Esophagus muscularis mucosa (tissue), 3 donors: ENCODE measurements around the gene PCGF2.

ENCODE experiments used
- CTCF ChIP-seq, 3 experiments: fragments of 200-600 bp in 2 of 3; fragments of 450-650 bp in 1 of 3; sonication (generic) in 2 of 3; IDR thresholded peaks; one replicate each; pipeline ENCODE4 v1.5.1; 2017 to 2019; ENCODE audit warnings: antibody characterized with exemption in 3 of 3, mild to moderate bottlenecking in 2 of 3, moderate library complexity in 1 of 3
- POLR2AphosphoS5 ChIP-seq, 2 donors: sonication (generic); formaldehyde crosslinking; IDR thresholded peaks; one replicate each; pipeline ENCODE4 v1.6.1; 2017; ENCODE audit warnings: antibody characterized with exemption in 2 of 2

GRCh38 chr17:38693700-38694329 lies 54.3 kb downstream of the PCGF2 start:
- TF ChIP-seq CTCF (IDR thresholded peaks at IDR 0.05) (peak in 1 of 3 experiments; percentile 8), POLR2AphosphoS5 (IDR thresholded peaks at IDR 0.05) (peak; percentile 74 to 88)
